B cell (primary cell): ENCODE data around the gene PLEKHO2.

ENCODE experiments used
- CTCF ChIP-seq: fragments of 200-600 bp; IDR thresholded peaks from one replicate; pipeline ENCODE4 v1.8.0; 2022; ENCODE audit warnings: antibody characterized with exemption, mild to moderate bottlenecking
- EZH2 ChIP-seq: IDR thresholded peaks from 2 replicates; pipeline ENCODE4 v1.6.1; 2012; ENCODE audit warnings: borderline replicate concordance, low read depth, mild to moderate bottlenecking, moderate library complexity, low read length; ENCODE audit not compliant: insufficient read depth, poor library complexity, severe bottlenecking

- TF ChIP-seq CTCF (no peak), EZH2 (no peak)
Measured at GRCh38 chr15:64905941-64906340, 64.2 kb downstream of the PLEKHO2 start.
